Retina (tissue), 1 donor: Measurements from ENCODE around the gene GPC5.

Experiments
- DNase-seq: peaks from one replicate; pipeline ENCODE4 v3.0.0-alpha.2; 2016

GPC5 gene

DNA sequence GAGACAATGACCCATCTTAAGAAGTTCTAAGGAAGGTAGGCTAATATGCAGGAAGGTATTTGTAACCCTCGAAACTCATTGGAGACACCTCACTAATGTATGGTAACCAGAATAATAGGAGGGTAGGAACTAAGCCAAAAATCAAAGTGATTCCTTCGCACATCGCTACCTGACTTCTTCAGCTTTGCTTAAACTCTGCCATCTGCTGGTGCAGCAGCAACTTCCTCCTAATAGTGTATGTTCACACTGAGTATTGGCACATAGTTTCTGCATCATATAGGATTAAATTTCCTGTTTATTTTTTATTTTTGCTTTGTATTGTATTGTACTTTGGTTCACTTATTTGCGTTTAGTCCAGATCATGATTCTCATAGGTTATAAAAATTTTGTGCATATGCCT, 676.2 kb downstream of the GPC5 start:
- no peak for DNase-seq

DNA sequence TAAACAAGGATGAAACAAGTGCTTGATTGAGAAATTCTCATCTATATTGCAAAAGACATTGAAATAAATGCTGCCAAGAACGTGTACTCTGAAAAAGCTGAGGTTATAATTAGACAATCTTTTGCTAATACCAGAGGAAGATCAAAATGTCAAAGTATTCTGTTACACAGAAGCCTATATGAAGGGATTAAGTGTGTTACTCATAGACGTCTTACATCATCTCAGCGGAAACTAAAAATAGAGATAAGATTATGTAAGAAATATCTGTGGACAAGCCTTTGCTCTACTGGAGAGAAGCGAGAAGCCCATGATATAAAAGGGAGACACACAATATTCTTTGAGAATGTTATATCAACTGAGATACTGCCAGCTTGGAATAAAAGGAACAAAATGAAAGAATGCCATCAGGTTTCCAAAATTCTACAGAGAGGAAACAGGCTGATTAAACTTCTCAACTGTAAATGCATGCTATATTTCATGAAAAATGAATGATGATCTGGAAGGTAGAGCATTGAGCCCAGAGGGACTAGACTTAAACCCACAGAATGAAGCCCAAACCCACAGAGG, 699.0 kb downstream of the GPC5 start:
- no peak for DNase-seq

DNA sequence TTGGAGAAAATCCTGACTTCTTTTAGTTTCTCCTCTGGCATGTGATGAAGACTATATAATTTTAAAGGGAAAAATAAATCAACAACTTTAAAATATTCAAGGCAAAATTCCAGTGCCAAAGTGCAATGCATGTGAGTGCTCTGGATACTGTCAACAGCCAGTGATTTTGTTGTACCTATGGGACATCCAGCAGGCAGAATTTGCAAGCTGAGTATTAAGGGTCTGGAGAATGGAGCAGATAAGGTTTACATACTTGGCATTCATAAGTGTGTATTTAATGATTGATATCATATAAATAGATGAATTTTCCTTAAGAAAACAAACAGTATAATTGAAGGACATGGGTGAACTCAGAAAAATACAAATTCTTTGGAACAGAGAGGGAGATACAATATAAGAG, 703.4 kb downstream of the GPC5 start:
- DNase-seq, result no peak

DNA sequence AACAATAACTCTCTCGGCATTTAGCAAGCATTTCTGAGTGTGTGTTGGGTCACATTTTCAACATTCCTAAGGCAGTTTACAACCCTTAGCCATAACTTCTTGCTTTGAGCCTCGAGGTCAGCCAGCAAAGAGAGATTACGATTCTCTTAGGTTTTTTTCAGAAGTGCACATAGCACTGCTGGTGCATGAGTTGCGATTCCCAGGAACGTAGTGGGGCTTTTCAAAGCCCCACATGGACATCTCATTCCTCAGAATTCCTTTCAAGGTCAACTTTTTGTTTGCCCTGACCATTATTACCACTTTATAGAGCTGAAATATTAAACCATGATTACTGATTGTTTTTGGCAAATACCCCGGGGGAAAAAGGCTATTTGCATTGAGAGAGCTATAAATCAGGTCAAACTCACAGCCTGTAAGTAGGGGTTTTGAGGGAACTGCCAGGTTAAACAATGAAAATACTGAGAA, 705.3 kb downstream of the GPC5 start:
- no peak for DNase-seq

DNA sequence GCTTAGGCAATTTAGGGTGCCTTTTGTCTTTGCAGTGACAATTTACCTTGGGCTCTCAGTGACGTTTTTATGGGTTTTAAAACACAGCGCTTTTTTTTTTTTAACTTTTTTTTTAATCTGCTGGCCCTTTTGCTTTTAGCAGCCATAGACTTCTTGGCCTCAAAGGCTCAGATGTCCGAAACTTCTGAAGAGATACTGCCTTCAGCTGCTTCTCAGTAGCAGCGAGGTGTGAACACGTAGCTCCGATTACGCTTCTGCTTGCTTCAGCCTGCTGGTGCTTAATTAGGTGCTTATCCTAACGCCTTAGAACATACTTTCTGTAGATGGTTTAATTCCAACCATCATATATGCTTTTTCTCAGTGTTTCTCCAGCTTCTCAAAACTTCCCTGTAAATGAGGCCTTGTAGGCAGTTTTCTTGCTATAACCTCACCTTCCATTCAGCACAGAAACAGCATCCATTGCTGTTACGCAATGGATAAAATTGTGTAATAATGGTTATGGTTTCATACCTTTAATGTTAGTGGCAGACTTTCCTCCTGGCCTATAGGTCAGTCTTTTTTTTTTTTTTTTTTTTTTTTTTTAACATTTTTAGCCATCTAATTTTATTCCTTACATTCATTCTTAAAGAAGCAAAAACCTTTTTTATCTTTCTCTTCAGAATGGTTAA, 723.9 kb downstream of the GPC5 start:
- DNase-seq, result no peak

DNA sequence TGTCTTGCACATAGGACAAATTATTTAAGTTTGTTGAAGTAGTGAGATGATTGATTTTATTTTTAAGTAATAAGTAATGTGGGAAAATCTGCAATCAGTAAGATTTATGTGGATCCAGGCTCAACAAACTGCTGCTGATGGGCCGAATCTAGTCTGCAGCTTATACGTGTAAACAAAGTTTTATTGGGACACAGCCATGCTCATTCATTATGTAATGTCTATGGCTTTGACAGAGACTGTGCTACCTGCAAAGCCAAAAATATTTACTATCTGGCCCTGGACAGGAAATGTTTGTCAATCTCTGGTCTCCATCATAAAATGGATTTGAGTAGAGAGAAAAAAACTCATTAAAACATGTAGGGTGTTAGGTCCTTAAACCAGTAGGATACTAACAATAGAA, 728.0 kb downstream of the GPC5 start:
- DNase-seq, result no peak

DNA sequence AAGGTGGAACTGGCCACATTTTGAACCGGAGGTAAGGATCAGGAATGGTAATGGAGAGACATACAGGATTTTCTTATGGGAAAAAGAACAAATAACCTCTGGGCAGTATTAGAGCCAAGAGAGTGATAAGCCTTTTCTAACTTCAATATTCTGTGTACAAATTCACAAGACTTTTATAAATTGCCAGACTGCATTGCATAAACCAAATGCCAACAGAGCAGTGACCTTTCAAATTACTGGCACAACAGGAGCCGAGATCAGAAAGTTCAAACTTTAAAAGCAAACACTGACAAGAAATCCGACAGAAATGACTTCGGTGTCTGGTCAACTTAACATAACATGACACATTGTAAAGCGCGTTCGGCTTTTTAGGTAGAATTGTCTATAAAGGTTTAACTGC, 737.1 kb downstream of the GPC5 start:
- no peak for DNase-seq

DNA sequence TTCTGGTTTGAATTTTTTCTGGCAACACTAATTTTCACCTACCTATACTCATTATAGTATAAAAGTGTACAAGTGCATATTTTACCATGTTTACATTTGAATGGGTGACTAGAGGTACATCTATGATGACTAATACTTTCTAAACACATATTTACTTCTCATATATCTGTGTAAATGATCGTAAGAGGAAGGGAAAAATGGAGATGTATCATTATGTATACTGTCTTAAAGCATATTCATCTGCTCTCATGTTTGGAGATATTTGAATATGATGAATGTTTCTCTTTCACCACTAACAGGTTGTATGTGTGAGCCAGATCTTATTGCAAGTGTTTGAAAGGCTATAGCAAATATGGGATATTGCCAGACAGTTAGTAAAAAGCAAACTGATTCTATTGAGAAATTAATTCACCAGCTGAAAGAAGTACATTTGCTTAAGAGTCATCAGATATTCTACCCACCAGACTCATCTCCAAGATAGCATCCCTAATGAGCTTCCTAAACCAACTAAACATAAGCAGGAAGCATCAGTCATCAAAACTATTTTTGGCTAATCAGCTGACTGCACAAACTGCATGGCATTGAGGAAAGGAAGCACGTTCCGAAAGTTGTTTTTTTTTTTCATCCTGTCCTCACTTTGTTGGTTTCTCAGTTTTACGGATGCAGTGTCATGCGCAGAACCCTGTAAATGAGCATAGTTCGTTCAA, 738.2 kb downstream of the GPC5 start:
- DNase-seq, result no peak

DNA sequence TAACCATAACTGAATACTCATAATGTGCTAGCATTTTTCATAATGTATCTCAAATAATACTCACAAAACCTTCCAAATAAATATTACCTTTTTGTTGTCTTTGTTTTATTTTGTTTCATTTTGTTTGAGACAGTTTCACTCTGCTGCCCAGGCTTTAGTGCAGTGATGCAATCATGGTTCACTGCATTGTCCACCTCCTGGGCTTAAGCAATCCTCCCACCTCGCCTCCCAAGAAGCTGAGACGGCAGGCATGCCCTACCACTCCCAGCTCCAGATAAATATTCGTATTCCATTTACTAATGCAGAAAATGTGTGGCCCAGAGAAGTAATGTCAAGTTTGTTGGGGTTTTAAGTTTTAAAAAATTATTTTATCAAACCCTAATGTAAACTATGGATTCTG, 739.1 kb downstream of the GPC5 start:
- no peak for DNase-seq

DNA sequence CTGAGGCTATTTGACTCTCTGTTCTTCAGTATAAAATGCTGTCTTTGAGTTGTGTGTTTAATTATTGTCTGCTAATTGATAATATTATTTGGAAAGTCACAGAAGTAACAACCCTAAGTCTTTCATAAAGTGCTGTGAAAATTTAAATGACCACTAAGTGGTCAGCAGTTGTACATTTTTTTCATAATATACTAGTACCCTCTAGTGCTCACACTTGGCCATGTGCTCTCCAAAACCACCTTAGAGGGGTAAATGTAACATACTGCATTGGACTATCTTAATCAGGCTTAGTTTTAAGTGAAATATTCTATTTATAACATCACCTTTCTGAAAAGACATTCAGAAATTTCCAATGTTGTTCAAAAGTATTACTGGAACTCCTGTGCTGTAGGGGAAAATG, 745.3 kb downstream of the GPC5 start:
- no peak for DNase-seq

DNA sequence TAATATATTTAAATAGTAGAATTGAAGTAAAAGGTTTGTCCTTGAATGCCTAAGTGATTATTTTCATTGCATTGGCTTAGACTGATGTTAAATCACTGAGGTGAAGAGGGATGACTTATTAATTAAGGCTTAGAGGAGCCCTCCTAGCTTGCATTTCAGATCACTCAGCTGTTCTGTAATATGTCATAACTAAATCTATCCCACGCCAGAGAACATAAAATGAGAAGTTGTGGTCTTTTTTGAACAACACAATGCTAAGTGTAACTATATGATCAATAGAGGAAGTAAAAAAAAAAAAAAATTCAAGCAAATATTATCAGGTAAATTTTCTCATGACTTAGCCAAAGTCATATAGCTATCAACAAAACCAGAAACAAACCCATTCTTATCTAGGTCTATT, 752.2 kb downstream of the GPC5 start:
- DNase-seq, result no peak

DNA sequence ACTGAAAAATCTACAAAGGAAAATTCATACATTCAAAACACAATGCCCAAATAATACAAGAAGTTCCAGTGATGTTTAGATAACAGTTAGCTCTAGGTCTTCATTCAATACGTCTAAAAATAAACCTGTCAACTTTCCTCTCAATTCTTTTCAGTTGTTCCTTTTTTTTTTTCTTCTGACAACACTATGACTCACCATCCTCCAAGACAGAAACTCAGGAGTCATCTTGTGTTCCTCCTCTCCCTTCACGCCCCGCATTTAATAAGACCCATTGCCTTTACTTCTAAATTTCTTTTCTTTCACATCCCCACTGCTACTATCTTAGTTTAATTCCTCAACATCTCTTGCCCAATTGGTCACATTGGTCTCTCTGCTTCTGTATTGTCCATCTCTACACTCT, 759.9 kb downstream of the GPC5 start:
- no peak for DNase-seq

DNA sequence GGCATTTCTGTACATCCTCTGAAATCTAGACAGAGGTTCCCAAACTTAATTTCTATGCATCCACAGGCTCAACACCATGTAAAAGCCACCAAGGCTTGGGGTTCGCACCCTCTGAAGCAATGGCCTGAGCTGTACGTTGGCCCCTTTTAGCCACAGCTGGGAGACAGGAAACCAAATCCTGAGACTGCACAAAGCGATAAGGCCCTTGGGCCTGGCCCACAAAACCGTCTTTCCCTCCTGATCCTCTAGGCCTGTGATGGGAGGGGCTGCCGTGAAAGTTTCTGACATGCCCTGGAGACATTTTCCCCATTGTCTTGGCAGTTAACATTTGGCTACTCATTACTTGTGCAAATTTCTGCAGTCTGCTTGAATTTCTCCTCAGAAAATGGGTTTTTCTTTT, 766.4 kb downstream of the GPC5 start:
- no peak for DNase-seq

DNA sequence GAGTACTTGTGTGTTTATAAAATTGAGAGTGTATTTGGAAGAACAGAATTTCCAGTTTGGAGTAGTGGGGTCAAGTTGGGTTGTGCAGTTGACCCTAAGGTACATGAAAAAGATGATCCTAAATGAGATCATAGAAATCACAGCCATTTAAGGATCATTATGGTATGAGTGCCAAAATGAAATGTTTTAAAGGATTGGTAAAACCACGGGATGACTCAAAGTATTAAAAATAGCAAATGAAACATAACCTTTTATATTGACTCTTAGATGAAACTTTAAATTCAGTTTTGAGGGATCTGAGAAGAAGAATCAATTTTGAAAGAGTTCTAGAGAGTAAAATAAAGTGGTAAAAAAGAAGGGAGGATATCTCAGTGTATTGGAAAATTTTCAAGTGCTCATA, 773.8 kb downstream of the GPC5 start:
- no peak for DNase-seq

DNA sequence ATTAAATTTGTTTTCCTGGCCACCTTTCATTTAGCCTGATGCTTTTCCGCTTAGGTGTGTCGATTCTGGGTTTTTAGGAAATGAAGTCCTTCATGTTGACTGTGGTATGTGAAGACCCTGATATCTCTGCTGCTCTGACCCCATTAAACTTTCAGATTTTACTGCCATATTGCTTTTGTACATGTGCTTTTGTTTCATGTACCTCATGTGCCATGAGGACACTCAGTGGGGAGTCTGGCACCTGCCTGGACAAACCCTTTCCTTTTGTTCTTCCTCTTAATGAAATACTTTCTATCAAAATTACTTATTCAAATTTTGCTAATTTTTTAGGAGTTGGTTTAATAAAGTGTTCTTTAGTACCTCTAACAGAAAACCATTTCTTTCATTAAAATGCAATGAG, 774.8 kb downstream of the GPC5 start:
- DNase-seq, result no peak

DNA sequence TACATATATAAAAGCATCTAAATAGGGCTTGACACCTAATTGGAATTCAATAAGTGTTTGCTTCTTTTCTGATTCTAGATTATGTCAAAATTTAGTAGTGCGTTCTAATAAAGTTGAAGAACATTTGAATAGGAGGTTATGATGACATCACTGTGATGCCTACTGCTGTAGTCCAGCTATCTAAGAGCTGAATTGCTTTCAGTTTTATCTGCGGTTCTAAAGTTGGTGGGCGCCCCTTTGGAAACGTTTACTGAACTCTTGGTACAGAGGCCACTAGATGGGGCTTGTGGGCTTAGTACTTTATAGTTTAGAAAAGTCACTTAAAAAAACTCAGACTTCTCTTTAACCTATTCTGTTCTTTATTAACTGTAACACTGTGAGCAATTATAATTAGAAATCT, 776.9 kb downstream of the GPC5 start:
- DNase-seq, result peak; percentile 11

DNA sequence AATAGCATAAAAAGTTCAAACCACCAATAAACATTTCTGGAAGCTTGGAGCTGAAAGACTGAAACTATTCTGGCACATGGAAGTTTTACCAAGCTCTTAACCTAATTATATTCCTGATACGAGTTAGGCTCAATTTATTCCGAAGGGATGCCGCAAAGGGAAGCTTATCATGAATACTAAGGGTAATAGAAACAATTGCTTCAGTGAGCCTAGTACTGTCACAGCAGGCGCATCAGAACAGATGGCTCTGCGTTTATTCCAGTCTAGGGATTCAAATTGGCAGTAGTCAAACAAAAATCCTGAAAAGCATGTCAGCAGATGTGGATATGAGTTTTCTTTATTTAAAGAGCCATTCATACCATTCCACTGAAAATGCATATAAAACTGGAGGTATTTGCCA, 779.5 kb downstream of the GPC5 start:
- peak; percentile 9 for DNase-seq

DNA sequence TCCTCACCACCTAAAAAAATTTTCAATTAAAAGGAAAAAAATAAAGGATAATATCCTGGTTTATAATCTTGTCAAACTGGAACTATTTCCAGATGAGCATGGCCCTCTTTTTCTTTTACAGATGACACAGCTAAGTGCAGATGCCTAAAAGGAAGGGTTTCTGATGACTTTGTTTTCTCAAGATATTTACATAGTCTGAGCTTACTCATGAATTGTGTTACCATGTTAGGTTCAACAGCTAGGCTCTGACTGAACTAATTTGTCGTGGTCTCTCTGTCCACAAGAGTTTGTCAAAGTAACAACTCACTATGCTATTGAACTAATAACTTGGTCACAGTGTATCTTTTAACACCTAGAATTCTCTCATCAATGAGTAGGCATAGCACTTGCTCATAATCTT, 780.8 kb downstream of the GPC5 start:
- no peak for DNase-seq

DNA sequence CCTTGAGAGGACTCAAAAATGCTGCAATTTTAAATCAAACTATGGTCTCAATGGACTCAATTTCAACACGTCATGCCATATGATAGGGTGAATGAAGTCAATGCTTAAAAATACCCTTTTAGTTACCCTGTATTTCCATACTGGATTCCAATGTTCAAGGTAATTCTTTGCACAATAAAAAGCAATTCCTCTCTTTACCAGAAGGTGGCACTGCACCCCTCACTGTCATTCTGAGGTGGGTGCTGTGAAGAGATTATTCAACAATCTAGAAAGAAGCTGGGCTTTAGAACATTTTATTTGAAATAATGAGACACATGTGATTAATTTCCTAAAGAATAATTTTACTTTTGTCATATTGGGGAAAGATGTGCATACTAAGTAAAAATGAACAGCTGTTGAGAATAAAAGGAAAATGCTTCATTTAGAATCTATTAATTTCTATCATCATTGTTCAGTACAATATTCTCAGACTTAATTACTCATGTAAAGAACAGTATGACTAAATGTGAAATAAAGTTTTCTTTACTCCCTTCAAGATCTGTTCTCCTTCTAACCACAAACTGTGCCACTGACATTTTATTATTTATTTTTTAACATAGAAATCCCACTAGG, 789.1 kb downstream of the GPC5 start:
- DNase-seq, result peak; percentile 40

DNA sequence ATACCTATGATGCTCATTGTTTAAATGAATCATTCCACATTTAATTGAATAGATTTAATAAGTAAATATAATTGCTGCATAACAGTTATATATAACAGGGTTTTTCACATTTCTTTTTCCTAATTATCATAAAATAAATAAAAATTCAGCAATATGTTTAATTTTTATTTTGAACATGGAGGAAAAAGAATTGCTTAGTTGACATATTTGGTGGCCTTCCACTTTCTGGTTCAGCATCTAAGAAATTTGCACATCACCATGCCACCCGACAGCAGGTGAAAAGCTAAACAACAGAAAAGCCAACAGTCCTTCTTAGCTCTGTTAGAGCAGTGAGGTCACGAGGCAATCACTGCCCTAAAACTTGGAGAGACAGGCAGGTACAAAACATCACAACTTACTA, 790.2 kb downstream of the GPC5 start:
- DNase-seq, result no peak

DNA sequence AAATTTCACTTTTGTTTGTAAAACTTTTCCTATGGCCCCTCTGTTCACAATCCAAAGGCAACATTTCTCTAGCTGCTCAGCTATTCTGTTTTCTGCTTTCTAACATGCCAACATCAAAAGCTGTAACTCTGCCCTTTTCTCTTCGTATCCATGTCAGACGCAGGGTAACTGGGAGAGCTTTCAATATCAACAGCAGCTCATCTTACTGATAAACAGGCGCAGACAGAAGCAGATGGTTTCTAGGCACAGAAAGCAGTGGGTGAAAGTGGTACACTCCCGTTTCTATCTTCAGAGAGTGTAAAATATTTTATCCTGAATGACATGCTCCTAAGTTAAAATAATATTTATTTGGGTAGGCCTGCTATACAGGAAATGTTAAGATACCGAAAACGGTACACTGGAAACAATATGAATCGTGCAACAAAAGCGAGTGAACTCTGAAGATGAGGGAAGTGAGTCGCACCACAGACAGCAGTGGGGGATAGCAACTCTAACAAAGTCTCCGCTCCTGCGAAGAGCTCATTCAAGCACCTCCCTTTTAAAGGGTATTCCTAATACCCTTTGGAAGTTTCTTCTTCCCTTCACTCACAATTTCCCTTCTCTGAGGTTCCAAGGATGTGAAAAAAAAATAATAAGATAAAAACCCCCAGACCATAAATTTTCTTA, 798.3 kb downstream of the GPC5 start:
- DNase-seq, result no peak

DNA sequence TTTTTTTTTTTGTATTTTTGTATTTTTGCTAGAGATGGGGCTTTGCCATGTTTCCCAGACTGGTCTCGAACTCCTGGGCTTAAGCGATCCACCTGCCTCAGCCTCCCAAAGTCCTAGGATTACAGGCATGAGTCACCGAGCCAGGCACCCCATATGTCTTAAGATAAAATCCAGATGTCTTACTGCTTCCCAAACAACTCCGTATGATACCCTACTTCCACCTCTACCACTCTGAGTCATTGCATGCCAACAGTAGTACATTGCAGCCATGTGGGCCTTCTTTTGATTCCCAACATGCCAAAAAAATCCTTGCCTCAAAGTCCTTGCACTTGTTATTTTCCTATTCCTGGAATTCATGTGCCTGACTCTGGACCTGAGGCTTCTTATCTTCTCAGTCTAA, 799.2 kb downstream of the GPC5 start:
- no peak for DNase-seq

DNA sequence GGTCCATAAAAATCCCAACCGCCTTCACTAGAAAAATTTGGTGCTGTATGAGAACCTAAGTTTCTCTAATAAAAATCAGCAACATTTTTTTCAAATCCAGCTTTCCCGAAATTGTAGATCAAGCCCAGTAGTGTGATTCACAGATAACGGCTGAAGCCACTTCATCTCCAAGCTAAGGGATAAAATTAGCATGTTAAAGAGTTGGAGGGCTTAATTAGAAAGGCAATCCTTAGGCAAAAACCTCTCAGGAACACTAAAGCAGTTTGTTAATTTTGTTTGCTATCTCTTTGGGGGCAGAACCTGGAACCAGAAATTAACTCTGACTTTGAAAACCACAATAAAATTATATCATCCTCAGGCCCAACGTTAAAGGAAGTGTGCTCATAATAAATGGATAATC, 820.2 kb downstream of the GPC5 start:
- DNase-seq, result no peak

DNA sequence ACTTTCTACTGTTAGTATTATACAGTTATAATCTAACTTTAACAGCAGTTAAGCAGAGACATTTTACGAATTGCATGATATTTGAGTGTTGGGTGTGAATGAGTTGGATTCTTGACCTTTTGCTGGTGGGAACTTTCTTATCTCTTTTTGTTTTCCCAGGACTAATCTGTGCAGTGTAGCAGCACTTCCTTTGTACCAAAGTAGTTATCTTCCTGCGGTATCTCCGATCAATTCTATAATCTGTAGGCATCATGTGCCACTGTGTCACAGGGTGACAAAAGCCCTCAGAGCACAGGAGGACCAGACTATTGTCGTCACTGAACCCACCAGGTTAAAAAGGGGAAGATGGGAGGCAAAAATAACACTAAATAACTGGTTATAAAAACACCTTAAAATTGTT, 823.5 kb downstream of the GPC5 start:
- no peak for DNase-seq
